ENCODE measurements around the gene DPP6.
"Not testable (repeated sequence)": the region's sequence is repeated elsewhere in the genome, so short reads cannot be mapped to it uniquely, and the experiment has no call there.

GRCh38 chr7:154922472-154922871 is 870.3 kb downstream of the DPP6 start:
- TF ChIP-seq, protein P1, sequence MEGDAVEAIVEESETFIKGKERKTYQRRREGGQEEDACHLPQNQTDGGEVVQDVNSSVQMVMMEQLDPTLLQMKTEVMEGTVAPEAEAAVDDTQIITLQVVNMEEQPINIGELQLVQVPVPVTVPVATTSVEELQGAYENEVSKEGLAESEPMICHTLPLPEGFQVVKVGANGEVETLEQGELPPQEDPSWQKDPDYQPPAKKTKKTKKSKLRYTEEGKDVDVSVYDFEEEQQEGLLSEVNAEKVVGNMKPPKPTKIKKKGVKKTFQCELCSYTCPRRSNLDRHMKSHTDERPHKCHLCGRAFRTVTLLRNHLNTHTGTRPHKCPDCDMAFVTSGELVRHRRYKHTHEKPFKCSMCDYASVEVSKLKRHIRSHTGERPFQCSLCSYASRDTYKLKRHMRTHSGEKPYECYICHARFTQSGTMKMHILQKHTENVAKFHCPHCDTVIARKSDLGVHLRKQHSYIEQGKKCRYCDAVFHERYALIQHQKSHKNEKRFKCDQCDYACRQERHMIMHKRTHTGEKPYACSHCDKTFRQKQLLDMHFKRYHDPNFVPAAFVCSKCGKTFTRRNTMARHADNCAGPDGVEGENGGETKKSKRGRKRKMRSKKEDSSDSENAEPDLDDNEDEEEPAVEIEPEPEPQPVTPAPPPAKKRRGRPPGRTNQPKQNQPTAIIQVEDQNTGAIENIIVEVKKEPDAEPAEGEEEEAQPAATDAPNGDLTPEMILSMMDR (IDR thresholded peaks at IDR 0.05; ENCODE audit: insufficient read depth, low read depth, low read length) = not testable (repeated sequence)
- not testable (repeated sequence) for TF ChIP-seq EZH2 (IDR thresholded peaks at IDR 0.05; ENCODE audit: insufficient read depth, low read length)
